ENCODE measurements around the gene POM121.
"Not testable (repeated sequence)": the region's sequence is repeated elsewhere in the genome, so short reads cannot be mapped to it uniquely, and the experiment has no call there.

POM121 gene

DNA sequence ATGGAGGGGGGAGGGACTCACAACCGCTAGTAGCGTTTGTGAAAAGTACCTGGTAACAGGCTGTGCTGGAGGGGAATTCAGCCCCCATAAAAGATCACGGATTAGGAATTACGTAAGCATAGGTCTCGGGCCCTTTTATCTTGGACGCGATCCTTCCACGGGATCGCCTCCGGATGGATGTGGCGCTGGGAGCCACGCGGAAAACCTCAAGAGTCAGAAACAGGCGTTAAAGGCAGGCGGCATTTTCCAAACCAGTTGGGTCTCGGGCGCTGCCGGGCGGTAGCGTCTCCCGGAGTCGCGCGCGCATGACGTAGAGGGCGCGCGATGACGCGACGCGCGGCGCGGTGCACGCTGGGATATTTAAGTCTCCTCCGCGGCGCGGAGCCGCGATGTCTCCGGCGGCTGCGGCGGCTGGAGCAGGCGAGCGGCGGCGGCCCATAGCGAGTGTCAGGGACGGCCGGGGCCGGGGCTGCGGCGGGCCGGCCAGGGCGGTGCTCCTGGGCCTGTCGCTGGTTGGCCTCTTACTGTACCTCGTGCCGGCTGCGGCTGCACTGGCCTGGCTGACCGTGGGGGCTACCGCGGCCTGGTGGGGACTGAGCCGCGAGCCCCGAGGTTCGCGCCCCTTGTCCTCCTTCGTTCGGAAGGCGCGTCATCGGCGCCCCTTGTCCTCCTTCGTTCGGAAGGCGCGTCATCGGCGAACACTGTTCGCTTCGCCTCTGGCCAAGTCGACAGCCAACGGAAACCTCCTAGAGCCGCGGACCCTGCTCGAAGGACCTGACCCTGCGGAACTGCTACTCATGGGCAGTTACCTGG, at the start of gene POM121:
Gene POM121 (plus strand): TSS at position 363 of the 813 bp plus-strand sequence. CDS start 27 bp downstream, at position 390.
- no peak for TF ChIP-seq CTCF (IDR thresholded peaks at IDR 0.05; ENCODE audit: control insufficient read depth, extremely low read depth, insufficient read depth)
- peak; percentile 43 for DNase-seq (ENCODE audit: low read depth)
- H3K4me3 ChIP-seq (ENCODE audit: low read depth, low read length) = peak within 1 kb of the TSS; percentile 72

- DNase-seq (ENCODE audit: low read depth) = peak; percentile 72
- peak overlapping the region; percentile 85 for H3K4me3 ChIP-seq (ENCODE audit: low read depth, low read length)
Measured at GRCh38 chr7:72879079-72879736, 45.7 kb upstream of the POM121 start.

- DNase-seq (ENCODE audit: low read depth) = peak; percentile 2
- H3K4me3 ChIP-seq (ENCODE audit: low read depth, low read length) = peak overlapping the region; percentile 85
Measured at GRCh38 chr7:72879737-72880215, 45.1 kb upstream of the POM121 start.

GRCh38 chr7:72891750-72892149, 33.1 kb upstream of the POM121 start:
- not testable (repeated sequence) for H3K4me3 ChIP-seq (ENCODE audit: low read depth, low read length); DNase-seq (ENCODE audit: low read depth)

DNA sequence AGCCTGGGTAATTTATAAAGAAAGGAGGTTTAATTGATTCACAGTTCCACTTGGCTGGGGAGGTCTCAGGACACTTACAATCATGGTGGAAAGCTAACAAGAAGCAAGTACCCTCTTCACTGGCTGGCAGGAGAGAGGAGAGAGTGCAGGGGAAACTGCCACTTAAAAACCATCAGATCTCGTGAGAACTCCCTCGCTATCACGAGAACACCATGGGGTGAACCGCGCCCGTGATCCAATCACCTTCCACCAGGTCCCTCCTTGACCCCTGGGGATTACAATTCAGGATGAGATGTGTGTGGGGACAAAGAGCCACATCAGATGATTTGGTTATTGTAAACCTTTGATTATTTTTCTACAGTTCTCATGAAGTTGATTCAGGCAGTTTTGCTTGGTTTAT, 20.2 kb upstream of the POM121 start:
- H3K4me3 ChIP-seq (ENCODE audit: low read depth, low read length); DNase-seq (ENCODE audit: low read depth): not testable (repeated sequence)

DNA sequence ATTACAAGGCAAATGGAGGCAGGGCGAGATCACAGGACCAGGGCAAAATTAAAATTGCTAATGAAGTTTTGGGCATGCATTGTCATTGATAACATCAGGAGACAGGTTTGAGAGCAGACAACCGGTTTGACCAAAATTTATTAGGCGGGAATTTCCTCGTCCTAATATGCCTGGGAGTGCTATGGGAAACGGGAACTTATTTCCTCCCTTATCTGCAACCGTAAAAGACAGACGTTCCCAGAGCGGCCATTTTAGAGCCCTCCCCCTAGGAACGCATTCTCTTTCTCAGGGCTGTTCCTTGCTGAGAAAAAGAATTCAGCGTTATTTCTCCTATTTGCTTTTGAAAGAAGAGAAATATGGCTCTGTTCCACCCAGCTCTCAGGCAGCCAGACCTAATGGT, 16.5 kb upstream of the POM121 start:
- not testable (repeated sequence) for DNase-seq (ENCODE audit: low read depth); H3K4me3 ChIP-seq (ENCODE audit: low read depth, low read length)

- not testable (repeated sequence) for DNase-seq (ENCODE audit: low read depth); H3K4me3 ChIP-seq (ENCODE audit: low read depth, low read length)
Measured at GRCh38 chr7:72911395-72911794, 13.5 kb upstream of the POM121 start.

GRCh38 chr7:72913750-72914149, 11.1 kb upstream of the POM121 start:
- not testable (repeated sequence) for DNase-seq (ENCODE audit: low read depth); H3K4me3 ChIP-seq (ENCODE audit: low read depth, low read length)

GRCh38 chr7:72914756-72915525, 10.0 kb upstream of the POM121 start:
- not testable (repeated sequence) for DNase-seq (ENCODE audit: low read depth); H3K4me3 ChIP-seq (ENCODE audit: low read depth, low read length)
- peak; percentile 63 for TF ChIP-seq CTCF (IDR thresholded peaks at IDR 0.05; ENCODE audit: control insufficient read depth, extremely low read depth, insufficient read depth)

DNA sequence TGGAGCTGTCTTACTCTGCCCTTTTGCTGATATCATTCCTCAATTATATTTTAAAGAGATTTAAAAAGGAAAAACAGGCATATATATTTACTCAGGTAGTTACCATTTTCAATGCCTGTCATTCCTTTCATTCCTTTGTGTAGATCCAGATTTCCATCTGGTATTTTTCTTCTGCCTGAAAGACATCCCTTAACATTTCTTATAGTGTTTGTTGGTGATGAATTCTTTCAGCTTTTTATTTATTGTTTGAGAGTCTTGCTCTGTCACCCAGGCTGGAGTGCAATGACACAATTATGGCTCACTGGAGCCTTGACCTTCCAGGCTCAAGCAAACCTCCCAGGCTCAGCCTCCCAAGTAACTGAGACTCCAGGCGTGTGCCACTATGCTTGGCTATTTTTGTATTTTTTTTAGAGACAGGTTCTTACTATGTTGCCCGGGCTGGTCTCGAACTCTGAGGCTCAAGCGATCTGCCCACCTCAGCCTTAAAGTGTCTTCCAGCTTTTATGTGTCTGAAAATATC, 5.6 kb upstream of the POM121 start:
- DNase-seq (ENCODE audit: low read depth) = no peak
- H3K4me3 ChIP-seq (ENCODE audit: low read depth, low read length) = no peak overlapping the region
- no peak for TF ChIP-seq CTCF (IDR thresholded peaks at IDR 0.05; ENCODE audit: control insufficient read depth, extremely low read depth, insufficient read depth)

Data from LNCaP clone FGC (cell line).